Measurements from ENCODE around the gene CAMTA1.

The CAMTA1 gene

GRCh38 chr1:7579831-7580804 is 794.9 kb downstream of the CAMTA1 start:
- Histone ChIP-seq H3K27ac (no peak overlapping the region), H3K4me3 (no peak overlapping the region)

- no peak overlapping the region for H3K27ac ChIP-seq
- no peak overlapping the region for H3K4me3 ChIP-seq
These were observed 795.9 kb downstream of the CAMTA1 start for GRCh38 chr1:7580923-7581753.

GRCh38 chr1:7581754-7582459 is 796.7 kb downstream of the CAMTA1 start:
- H3K27ac ChIP-seq: no peak overlapping the region
- H3K4me3 ChIP-seq: no peak overlapping the region

- no peak overlapping the region for H3K4me3 ChIP-seq
- H3K27ac ChIP-seq: no peak overlapping the region
These were observed 797.3 kb downstream of the CAMTA1 start for GRCh38 chr1:7582460-7582972.

GRCh38 chr1:7583291-7584096 is 798.2 kb downstream of the CAMTA1 start:
- H3K27ac ChIP-seq: no peak overlapping the region
- H3K4me3 ChIP-seq: no peak overlapping the region

- Histone ChIP-seq H3K4me3 (no peak overlapping the region), H3K27ac (no peak overlapping the region)
These were observed 798.9 kb downstream of the CAMTA1 start for GRCh38 chr1:7584157-7584556.

- no peak overlapping the region for H3K4me3 ChIP-seq
- H3K27ac ChIP-seq: no peak overlapping the region
These were observed 799.4 kb downstream of the CAMTA1 start for GRCh38 chr1:7584643-7585042.

- Histone ChIP-seq H3K4me3 (no peak overlapping the region), H3K27ac (no peak overlapping the region)
These were observed 800.1 kb downstream of the CAMTA1 start for GRCh38 chr1:7585216-7585907.

- no peak overlapping the region for H3K4me3 ChIP-seq
- H3K27ac ChIP-seq: no peak overlapping the region
These were observed 801.0 kb downstream of the CAMTA1 start for GRCh38 chr1:7586031-7586941.

GRCh38 chr1:7587108-7587772 is 802.0 kb downstream of the CAMTA1 start:
- Histone ChIP-seq H3K4me3 (no peak overlapping the region), H3K27ac (no peak overlapping the region)

- H3K27ac ChIP-seq: no peak overlapping the region
These were observed 802.7 kb downstream of the CAMTA1 start for GRCh38 chr1:7587773-7588456.

GRCh38 chr1:7588457-7588827 is 803.2 kb downstream of the CAMTA1 start:
- Histone ChIP-seq H3K27ac (no peak overlapping the region), H3K4me3 (no peak overlapping the region)

More at GRCh38 chr1:7587773-7588456, 802.7 kb downstream of the CAMTA1 start:
- H3K4me3 ChIP-seq: no peak overlapping the region

GRCh38 chr1:7589080-7589735 is 804.0 kb downstream of the CAMTA1 start:
- Histone ChIP-seq H3K27ac (no peak overlapping the region), H3K4me3 (no peak overlapping the region)

- no peak overlapping the region for H3K27ac ChIP-seq
- H3K4me3 ChIP-seq: no peak overlapping the region
These were observed 804.6 kb downstream of the CAMTA1 start for GRCh38 chr1:7589774-7590425.

GRCh38 chr1:7590426-7590790 is 805.2 kb downstream of the CAMTA1 start:
- H3K27ac ChIP-seq: no peak overlapping the region
- no peak overlapping the region for H3K4me3 ChIP-seq
